OCI-LY1 (cell line): Measurements from ENCODE around the gene IL1R2.

Experiments
- H2AFZ ChIP-seq: fragments of 200-600 bp; sonication (generic), shearing (Covaris generic); 2 replicates; pipeline ENCODE4 v1.6.0; 2014; ENCODE audit warnings: antibody characterized with exemption, mild to moderate bottlenecking, low read length
- H3F3A ChIP-seq: fragments of 200-600 bp; sonication (generic), shearing (Covaris generic); 2 replicates; pipeline ENCODE4 v1.6.0; 2014; ENCODE audit warnings: mild to moderate bottlenecking, antibody characterized with exemption, low read length, moderate library complexity; ENCODE audit not compliant: insufficient read depth
- H3K27ac ChIP-seq: fragments of 200-600 bp; sonication (generic); 2 replicates; pipeline ENCODE4 v1.5.1; 2014; ENCODE audit warnings: low read length, mixed run types, mild to moderate bottlenecking, low read depth; ENCODE audit not compliant: poor library complexity, severe bottlenecking
- H3K27me3 ChIP-seq: fragments of 200-600 bp; sonication (generic); 2 replicates; pipeline ENCODE4 v1.6.0; 2014; ENCODE audit warnings: antibody characterized with exemption, mild to moderate bottlenecking, low read length, moderate library complexity; ENCODE audit not compliant: insufficient read depth
- H3K36me3 ChIP-seq: fragments of 200-600 bp; sonication (generic); 2 replicates; pipeline ENCODE4 v1.6.1; 2014; ENCODE audit warnings: mild to moderate bottlenecking, antibody characterized with exemption, low read length, moderate library complexity, mixed read lengths; ENCODE audit not compliant: insufficient read depth
- H3K4me1 ChIP-seq: fragments of 200-600 bp; sonication (generic); 2 replicates; pipeline ENCODE4 v1.5.1; 2014; ENCODE audit warnings: mild to moderate bottlenecking, low read length, moderate library complexity; ENCODE audit not compliant: insufficient read depth, severe bottlenecking
- H3K4me2 ChIP-seq: fragments of 200-600 bp; sonication (generic), shearing (Covaris generic); 2 replicates; pipeline ENCODE4 v1.6.1; 2014; ENCODE audit warnings: low read length
- H3K4me3 ChIP-seq: fragments of 200-600 bp; sonication (generic); 2 replicates; pipeline ENCODE4 v1.5.1; 2014; ENCODE audit warnings: low read length, low read depth, mild to moderate bottlenecking, mixed read lengths; ENCODE audit not compliant: poor library complexity, severe bottlenecking
- H3K79me2 ChIP-seq: fragments of 200-600 bp; shearing (Covaris generic); 2 replicates; pipeline ENCODE4 v1.6.1; 2016; ENCODE audit warnings: mixed run types, low read length, mixed read lengths; ENCODE audit not compliant: insufficient read depth
- H3K9ac ChIP-seq: fragments of 200-600 bp; sonication (generic), shearing (Covaris generic); 2 replicates; pipeline ENCODE4 v1.6.1; 2014; ENCODE audit warnings: mild to moderate bottlenecking, low read length, mixed read lengths
- H3K9me2 ChIP-seq: fragments of 200-600 bp; sonication (generic), shearing (Covaris generic); 2 replicates; pipeline ENCODE4 v1.6.1; 2014; ENCODE audit warnings: low read depth, mild to moderate bottlenecking, low read length, mixed read lengths
- H3K9me3 ChIP-seq: fragments of 200-600 bp; shearing (Covaris generic); 2 replicates; pipeline ENCODE4 v1.6.1; 2014; ENCODE audit warnings: low read length, mixed read lengths
- H4K20me1 ChIP-seq: fragments of 200-600 bp; sonication (generic), shearing (Covaris generic); 2 replicates; pipeline ENCODE4 v1.6.0; 2016; ENCODE audit warnings: mild to moderate bottlenecking, low read length; ENCODE audit not compliant: insufficient read depth
- EZH2 ChIP-seq: fragments of 200-600 bp; sonication (generic), shearing (Covaris generic); IDR thresholded peaks from 2 replicates; pipeline ENCODE4 v1.8.0; 2017; ENCODE audit warnings: borderline replicate concordance, mixed run types, mild to moderate bottlenecking, antibody characterized with exemption, low read length, moderate library complexity, mixed read lengths
- TF ChIP-seq, protein P1 (sequence below): fragments of 200-600 bp; sonication (generic), shearing (Covaris generic); IDR thresholded peaks from 2 replicates; pipeline ENCODE4 v1.5.1; 2017; ENCODE audit warnings: mild to moderate bottlenecking, antibody characterized with exemption, low read length, moderate library complexity, mixed read lengths

The IL1R2 gene

DNA sequence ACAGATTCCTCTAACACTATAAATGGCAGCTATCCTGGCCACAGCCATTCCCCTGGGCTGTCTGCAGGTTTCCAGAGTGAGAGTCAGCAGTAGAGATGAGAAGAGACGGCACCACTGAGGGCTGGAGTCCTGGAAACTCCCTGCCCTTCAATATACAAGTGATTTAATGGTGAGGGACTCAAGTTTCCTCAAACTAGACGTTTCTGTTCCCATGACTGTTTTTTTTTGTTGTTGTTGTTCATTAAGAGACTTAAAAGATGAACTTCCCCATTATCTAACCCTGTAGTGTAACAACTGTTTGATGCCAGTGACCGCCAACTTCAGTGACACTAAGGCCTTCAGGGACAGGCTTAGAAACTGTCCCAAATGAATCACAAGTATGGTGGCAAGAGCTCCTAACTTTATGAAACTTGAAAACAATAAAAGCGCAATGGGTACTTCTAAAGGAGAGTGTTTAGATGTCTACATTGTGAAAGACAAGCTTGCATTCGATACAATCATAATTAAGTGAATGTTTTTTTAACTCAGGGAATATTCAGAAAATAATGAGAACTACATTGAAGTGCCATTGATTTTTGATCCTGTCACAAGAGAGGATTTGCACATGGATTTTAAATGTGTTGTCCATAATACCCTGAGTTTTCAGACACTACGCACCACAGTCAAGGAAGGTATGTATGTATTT is 34.0 kb downstream of the IL1R2 start:
- H3K27me3 ChIP-seq = no peaks in the 10 kb centered on the region
- H3K9me2 ChIP-seq = no peaks in the 10 kb centered on the region
- no peak for TF ChIP-seq EZH2
- TF ChIP-seq, protein P1, sequence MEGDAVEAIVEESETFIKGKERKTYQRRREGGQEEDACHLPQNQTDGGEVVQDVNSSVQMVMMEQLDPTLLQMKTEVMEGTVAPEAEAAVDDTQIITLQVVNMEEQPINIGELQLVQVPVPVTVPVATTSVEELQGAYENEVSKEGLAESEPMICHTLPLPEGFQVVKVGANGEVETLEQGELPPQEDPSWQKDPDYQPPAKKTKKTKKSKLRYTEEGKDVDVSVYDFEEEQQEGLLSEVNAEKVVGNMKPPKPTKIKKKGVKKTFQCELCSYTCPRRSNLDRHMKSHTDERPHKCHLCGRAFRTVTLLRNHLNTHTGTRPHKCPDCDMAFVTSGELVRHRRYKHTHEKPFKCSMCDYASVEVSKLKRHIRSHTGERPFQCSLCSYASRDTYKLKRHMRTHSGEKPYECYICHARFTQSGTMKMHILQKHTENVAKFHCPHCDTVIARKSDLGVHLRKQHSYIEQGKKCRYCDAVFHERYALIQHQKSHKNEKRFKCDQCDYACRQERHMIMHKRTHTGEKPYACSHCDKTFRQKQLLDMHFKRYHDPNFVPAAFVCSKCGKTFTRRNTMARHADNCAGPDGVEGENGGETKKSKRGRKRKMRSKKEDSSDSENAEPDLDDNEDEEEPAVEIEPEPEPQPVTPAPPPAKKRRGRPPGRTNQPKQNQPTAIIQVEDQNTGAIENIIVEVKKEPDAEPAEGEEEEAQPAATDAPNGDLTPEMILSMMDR = no peak
- no peaks in the 10 kb centered on the region for H3K36me3 ChIP-seq
- no peaks in the 10 kb centered on the region for H3K4me1 ChIP-seq
- H3K4me2 ChIP-seq = no peak overlapping the region
- H4K20me1 ChIP-seq = no peaks in the 10 kb centered on the region
- H2AFZ ChIP-seq = no peak overlapping the region
- no peak overlapping the region for H3K9ac ChIP-seq
- no peak overlapping the region for H3K4me3 ChIP-seq
- H3K27ac ChIP-seq = no peak overlapping the region
- no peaks in the 10 kb centered on the region for H3K79me2 ChIP-seq
- H3K9me3 ChIP-seq = no peaks in the 10 kb centered on the region
- no peaks in the 10 kb centered on the region for H3F3A ChIP-seq

GRCh38 chr2:102027036-102027980 is 35.5 kb downstream of the IL1R2 start:
- H3K27ac ChIP-seq = no peak overlapping the region
- H3K79me2 ChIP-seq = no peaks in the 10 kb centered on the region
- TF ChIP-seq, protein P1 = no peak
- TF ChIP-seq EZH2 = no peak
- H3K27me3 ChIP-seq = no peaks in the 10 kb centered on the region
- no peak overlapping the region for H3K9ac ChIP-seq
- H2AFZ ChIP-seq = no peak overlapping the region
- H3K36me3 ChIP-seq = no peaks in the 10 kb centered on the region
- H3K4me2 ChIP-seq = no peak overlapping the region
- no peak overlapping the region for H3K4me3 ChIP-seq
- H3K9me3 ChIP-seq = no peaks in the 10 kb centered on the region
- no peaks in the 10 kb centered on the region for H4K20me1 ChIP-seq
- no peaks in the 10 kb centered on the region for H3K9me2 ChIP-seq
- no peaks in the 10 kb centered on the region for H3F3A ChIP-seq
- H3K4me1 ChIP-seq = no peaks in the 10 kb centered on the region

GRCh38 chr2:102028470-102028869 is 36.7 kb downstream of the IL1R2 start:
- Histone ChIP-seq H3K9me2 (no peaks in the 10 kb centered on the region), H3F3A (no peaks in the 10 kb centered on the region), H3K36me3 (no peaks in the 10 kb centered on the region), H3K4me2 (no peak overlapping the region), H3K4me1 (no peaks in the 10 kb centered on the region), H3K9me3 (no peaks in the 10 kb centered on the region), H3K79me2 (no peaks in the 10 kb centered on the region), H2AFZ (no peak overlapping the region), H3K27me3 (no peaks in the 10 kb centered on the region), H3K9ac (no peak overlapping the region), H4K20me1 (no peaks in the 10 kb centered on the region), H3K4me3 (no peak overlapping the region), H3K27ac (no peak overlapping the region)
- no peak for TF ChIP-seq EZH2
- TF ChIP-seq, protein P1 = no peak
